Measurements from ENCODE around the gene CSRP3. TPM values are rescaled to one million over a fixed set of nuclear protein-coding genes. Genes with fewer than 3 reads are reported as not detected.

Gene CSRP3
- total and polyA plus RNA-seq, 2 experiments from 2014 or later: not detected

DNA sequence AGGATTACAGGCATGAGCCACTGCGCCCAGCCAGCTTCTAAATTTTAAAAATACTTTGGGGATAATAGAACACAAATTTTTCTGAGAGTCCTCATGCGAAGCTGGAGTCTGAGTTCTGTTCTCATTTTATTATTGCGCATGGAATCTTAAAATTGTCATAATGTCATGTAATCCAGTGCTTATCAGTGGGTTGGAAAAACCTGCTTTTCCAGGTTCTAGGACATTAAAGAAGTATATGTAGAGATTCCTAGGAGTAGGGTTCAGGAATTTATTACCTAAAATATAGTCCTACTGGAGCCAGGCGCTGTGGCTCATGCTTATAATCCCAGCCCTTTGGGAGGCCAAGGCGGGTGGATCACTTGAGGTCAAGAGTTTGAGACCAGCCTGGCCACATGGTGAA, 43.6 kb upstream of the CSRP3 start:
- no peaks in the 10 kb centered on the region for H4K20me1 ChIP-seq (replicated peaks; ENCODE audit: insufficient read depth)
- H3K27ac Mint-ChIP-seq: no peak overlapping the region
- no peak for ATAC-seq
- H3K9me2 ChIP-seq (ENCODE audit: insufficient read depth): peaks cover 5% of the 10 kb centered on the region; the same call in 1 of the 2 replicates
- peaks cover 25% of the 10 kb centered on the region for H3K9me3 Mint-ChIP-seq
- no peaks in the 10 kb centered on the region for H3K4me1 ChIP-seq (ENCODE audit: insufficient read depth)
- H3K27ac ChIP-seq (ENCODE audit: low read depth): no peak overlapping the region
- H3K36me3 Mint-ChIP-seq (ENCODE audit: low read depth): peaks cover 9% of the 10 kb centered on the region; the same call in 2 of the 3 replicates
- H3K4me1 Mint-ChIP-seq: peaks cover 2% of the 10 kb centered on the region; the same call in 1 of the 3 replicates
- H3K79me2 ChIP-seq (replicated peaks; ENCODE audit: insufficient read depth): no peaks in the 10 kb centered on the region
- TF ChIP-seq, protein P1, sequence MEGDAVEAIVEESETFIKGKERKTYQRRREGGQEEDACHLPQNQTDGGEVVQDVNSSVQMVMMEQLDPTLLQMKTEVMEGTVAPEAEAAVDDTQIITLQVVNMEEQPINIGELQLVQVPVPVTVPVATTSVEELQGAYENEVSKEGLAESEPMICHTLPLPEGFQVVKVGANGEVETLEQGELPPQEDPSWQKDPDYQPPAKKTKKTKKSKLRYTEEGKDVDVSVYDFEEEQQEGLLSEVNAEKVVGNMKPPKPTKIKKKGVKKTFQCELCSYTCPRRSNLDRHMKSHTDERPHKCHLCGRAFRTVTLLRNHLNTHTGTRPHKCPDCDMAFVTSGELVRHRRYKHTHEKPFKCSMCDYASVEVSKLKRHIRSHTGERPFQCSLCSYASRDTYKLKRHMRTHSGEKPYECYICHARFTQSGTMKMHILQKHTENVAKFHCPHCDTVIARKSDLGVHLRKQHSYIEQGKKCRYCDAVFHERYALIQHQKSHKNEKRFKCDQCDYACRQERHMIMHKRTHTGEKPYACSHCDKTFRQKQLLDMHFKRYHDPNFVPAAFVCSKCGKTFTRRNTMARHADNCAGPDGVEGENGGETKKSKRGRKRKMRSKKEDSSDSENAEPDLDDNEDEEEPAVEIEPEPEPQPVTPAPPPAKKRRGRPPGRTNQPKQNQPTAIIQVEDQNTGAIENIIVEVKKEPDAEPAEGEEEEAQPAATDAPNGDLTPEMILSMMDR (conservative IDR thresholded peaks at IDR 0.05; ENCODE audit: low read depth in 2 of 2): no peak
- no peaks in the 10 kb centered on the region for H3K36me3 ChIP-seq (ENCODE audit: insufficient read depth)
- H3K4me3 Mint-ChIP-seq: no peak overlapping the region
- H3K4me3 ChIP-seq: no peak overlapping the region
- DNase-seq (ENCODE audit: low spot score): no peak
- peaks cover 28% of the 10 kb centered on the region for H3K27me3 Mint-ChIP-seq (ENCODE audit: insufficient read depth, low read depth, poor library complexity)
- peaks cover 32% of the 10 kb centered on the region for H3K27me3 ChIP-seq (ENCODE audit: insufficient read depth)
- H3K4me2 ChIP-seq: no peak overlapping the region
- peaks cover 4% of the 10 kb centered on the region; the same call in 1 of the 2 replicates for H3F3A ChIP-seq (replicated peaks; ENCODE audit: low read depth)
- H2AFZ ChIP-seq: no peak overlapping the region

DNA sequence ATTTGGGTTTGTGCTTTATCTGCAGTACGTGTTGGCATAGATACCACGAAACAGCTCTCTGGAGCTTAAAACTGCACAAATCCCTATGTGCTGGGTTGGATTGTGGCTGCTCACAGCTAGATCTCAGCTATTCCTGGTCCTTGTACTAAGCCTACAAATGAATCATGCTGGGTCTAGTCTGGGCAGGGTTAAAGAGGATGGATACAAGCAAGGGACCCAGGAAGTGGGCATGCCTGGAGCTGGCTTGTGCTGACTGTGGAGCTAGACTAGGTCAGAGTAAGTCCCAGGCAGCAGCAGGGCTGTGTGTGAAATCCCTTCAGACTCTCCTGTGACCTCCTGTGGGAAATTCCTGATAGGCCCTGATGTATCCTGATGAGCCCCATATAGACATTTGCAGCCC, 42.8 kb upstream of the CSRP3 start:
- no peak overlapping the region for H3K27ac Mint-ChIP-seq
- H3K27ac ChIP-seq (ENCODE audit: low read depth): no peak overlapping the region
- no peaks in the 10 kb centered on the region for H3K79me2 ChIP-seq (replicated peaks; ENCODE audit: insufficient read depth)
- TF ChIP-seq, protein P2, sequence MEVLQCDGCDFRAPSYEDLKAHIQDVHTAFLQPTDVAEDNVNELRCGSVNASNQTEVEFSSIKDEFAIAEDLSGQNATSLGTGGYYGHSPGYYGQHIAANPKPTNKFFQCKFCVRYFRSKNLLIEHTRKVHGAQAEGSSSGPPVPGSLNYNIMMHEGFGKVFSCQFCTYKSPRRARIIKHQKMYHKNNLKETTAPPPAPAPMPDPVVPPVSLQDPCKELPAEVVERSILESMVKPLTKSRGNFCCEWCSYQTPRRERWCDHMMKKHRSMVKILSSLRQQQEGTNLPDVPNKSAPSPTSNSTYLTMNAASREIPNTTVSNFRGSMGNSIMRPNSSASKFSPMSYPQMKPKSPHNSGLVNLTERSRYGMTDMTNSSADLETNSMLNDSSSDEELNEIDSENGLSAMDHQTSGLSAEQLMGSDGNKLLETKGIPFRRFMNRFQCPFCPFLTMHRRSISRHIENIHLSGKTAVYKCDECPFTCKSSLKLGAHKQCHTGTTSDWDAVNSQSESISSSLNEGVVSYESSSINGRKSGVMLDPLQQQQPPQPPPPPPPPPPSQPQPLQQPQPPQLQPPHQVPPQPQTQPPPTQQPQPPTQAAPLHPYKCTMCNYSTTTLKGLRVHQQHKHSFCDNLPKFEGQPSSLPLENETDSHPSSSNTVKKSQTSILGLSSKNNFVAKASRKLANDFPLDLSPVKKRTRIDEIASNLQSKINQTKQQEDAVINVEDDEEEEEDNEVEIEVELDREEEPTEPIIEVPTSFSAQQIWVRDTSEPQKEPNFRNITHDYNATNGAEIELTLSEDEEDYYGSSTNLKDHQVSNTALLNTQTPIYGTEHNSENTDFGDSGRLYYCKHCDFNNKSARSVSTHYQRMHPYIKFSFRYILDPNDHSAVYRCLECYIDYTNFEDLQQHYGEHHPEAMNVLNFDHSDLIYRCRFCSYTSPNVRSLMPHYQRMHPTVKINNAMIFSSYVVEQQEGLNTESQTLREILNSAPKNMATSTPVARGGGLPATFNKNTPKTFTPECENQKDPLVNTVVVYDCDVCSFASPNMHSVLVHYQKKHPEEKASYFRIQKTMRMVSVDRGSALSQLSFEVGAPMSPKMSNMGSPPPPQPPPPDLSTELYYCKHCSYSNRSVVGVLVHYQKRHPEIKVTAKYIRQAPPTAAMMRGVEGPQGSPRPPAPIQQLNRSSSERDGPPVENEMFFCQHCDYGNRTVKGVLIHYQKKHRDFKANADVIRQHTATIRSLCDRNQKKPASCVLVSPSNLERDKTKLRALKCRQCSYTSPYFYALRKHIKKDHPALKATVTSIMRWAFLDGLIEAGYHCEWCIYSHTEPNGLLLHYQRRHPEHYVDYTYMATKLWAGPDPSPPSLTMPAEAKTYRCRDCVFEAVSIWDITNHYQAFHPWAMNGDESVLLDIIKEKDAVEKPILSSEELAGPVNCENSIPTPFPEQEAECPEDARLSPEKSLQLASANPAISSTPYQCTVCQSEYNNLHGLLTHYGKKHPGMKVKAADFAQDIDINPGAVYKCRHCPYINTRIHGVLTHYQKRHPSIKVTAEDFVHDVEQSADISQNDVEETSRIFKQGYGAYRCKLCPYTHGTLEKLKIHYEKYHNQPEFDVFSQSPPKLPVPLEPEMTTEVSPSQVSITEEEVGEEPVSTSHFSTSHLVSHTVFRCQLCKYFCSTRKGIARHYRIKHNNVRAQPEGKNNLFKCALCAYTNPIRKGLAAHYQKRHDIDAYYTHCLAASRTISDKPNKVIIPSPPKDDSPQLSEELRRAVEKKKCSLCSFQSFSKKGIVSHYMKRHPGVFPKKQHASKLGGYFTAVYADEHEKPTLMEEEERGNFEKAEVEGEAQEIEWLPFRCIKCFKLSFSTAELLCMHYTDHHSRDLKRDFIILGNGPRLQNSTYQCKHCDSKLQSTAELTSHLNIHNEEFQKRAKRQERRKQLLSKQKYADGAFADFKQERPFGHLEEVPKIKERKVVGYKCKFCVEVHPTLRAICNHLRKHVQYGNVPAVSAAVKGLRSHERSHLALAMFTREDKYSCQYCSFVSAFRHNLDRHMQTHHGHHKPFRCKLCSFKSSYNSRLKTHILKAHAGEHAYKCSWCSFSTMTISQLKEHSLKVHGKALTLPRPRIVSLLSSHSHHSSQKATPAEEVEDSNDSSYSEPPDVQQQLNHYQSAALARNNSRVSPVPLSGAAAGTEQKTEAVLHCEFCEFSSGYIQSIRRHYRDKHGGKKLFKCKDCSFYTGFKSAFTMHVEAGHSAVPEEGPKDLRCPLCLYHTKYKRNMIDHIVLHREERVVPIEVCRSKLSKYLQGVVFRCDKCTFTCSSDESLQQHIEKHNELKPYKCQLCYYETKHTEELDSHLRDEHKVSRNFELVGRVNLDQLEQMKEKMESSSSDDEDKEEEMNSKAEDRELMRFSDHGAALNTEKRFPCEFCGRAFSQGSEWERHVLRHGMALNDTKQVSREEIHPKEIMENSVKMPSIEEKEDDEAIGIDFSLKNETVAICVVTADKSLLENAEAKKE (CRISPR knock-in tag; IDR thresholded peaks at IDR 0.05): no peak
- TF ChIP-seq, protein P3, sequence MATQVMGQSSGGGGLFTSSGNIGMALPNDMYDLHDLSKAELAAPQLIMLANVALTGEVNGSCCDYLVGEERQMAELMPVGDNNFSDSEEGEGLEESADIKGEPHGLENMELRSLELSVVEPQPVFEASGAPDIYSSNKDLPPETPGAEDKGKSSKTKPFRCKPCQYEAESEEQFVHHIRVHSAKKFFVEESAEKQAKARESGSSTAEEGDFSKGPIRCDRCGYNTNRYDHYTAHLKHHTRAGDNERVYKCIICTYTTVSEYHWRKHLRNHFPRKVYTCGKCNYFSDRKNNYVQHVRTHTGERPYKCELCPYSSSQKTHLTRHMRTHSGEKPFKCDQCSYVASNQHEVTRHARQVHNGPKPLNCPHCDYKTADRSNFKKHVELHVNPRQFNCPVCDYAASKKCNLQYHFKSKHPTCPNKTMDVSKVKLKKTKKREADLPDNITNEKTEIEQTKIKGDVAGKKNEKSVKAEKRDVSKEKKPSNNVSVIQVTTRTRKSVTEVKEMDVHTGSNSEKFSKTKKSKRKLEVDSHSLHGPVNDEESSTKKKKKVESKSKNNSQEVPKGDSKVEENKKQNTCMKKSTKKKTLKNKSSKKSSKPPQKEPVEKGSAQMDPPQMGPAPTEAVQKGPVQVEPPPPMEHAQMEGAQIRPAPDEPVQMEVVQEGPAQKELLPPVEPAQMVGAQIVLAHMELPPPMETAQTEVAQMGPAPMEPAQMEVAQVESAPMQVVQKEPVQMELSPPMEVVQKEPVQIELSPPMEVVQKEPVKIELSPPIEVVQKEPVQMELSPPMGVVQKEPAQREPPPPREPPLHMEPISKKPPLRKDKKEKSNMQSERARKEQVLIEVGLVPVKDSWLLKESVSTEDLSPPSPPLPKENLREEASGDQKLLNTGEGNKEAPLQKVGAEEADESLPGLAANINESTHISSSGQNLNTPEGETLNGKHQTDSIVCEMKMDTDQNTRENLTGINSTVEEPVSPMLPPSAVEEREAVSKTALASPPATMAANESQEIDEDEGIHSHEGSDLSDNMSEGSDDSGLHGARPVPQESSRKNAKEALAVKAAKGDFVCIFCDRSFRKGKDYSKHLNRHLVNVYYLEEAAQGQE (IDR thresholded peaks at IDR 0.05; ENCODE audit: unreplicated experiment): no peak
- TF ChIP-seq CREB1 (CRISPR knock-in tag; IDR thresholded peaks at IDR 0.05; ENCODE audit: low read depth) (no peak), ZNF331 (CRISPR knock-in tag; IDR thresholded peaks at IDR 0.05; ENCODE audit: low read depth) (no peak), EZH2phosphoT487 (IDR thresholded peaks at IDR 0.05; ENCODE audit: unreplicated experiment) (no peak), STAT1 (IDR thresholded peaks at IDR 0.05; ENCODE audit: unreplicated experiment) (no peak)
- TF ChIP-seq, protein P4, sequence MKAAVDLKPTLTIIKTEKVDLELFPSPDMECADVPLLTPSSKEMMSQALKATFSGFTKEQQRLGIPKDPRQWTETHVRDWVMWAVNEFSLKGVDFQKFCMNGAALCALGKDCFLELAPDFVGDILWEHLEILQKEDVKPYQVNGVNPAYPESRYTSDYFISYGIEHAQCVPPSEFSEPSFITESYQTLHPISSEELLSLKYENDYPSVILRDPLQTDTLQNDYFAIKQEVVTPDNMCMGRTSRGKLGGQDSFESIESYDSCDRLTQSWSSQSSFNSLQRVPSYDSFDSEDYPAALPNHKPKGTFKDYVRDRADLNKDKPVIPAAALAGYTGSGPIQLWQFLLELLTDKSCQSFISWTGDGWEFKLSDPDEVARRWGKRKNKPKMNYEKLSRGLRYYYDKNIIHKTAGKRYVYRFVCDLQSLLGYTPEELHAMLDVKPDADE (IDR thresholded peaks at IDR 0.05): no peak
- no peak overlapping the region for H2AFZ ChIP-seq
- no peaks in the 10 kb centered on the region for H3K36me3 ChIP-seq (ENCODE audit: insufficient read depth)
- no peaks in the 10 kb centered on the region for H3K4me1 ChIP-seq (ENCODE audit: insufficient read depth)
- no peak overlapping the region for H3K4me2 ChIP-seq
- H3K4me1 Mint-ChIP-seq: peaks cover 2% of the 10 kb centered on the region; the same call in 2 of the 3 replicates
- peaks cover 4% of the 10 kb centered on the region; the same call in 1 of the 2 replicates for H3F3A ChIP-seq (replicated peaks; ENCODE audit: low read depth)
- H3K27me3 ChIP-seq (ENCODE audit: insufficient read depth): peaks cover 32% of the 10 kb centered on the region
- H4K20me1 ChIP-seq (replicated peaks; ENCODE audit: insufficient read depth): no peaks in the 10 kb centered on the region
- peaks cover 9% of the 10 kb centered on the region; the same call in 2 of the 3 replicates for H3K36me3 Mint-ChIP-seq (ENCODE audit: low read depth)
- no peak overlapping the region for H3K4me3 ChIP-seq
- H3K9me3 Mint-ChIP-seq: peaks cover 20% of the 10 kb centered on the region
- H3K4me3 Mint-ChIP-seq: no peak overlapping the region
- peaks cover 28% of the 10 kb centered on the region for H3K27me3 Mint-ChIP-seq (ENCODE audit: insufficient read depth, low read depth, poor library complexity)
- ATAC-seq (no peak), DNase-seq (ENCODE audit: low spot score) (no peak)
- no peaks in the 10 kb centered on the region for H3K9me2 ChIP-seq (ENCODE audit: insufficient read depth)
